Measurements from ENCODE around the gene MUC4. TPM values are rescaled to one million over a fixed set of nuclear protein-coding genes. Genes with fewer than 3 reads are reported as not detected.

The MUC4 gene
- total and polyA plus RNA-seq, 10 of the 15 experiments (the other 5 are each of a cell fraction or from before 2014, with no cell fraction given), result 0.02 to 0.46 (median 0.27) TPM; not detected in 4

GRCh38 chr3:195761567-195762248, 50.0 kb downstream of the MUC4 start (continued):
- TF ChIP-seq NR2C1 (IDR thresholded peaks at IDR 0.05) (no peak), MLLT1 (IDR thresholded peaks at IDR 0.05) (no peak), FOS (IDR thresholded peaks at IDR 0.05; ENCODE audit: borderline replicate concordance, extremely low read depth, insufficient read length) (no peak), NFXL1 (IDR thresholded peaks at IDR 0.05; ENCODE audit: borderline replicate concordance) (no peak)

GRCh38 chr3:195761123-195761566, 50.6 kb downstream of the MUC4 start:
- in situ Hi-C loops (cut with MboI) (no loop called here), intact Hi-C loops (cut with micrococcal nuclease; ENCODE audit: unreplicated experiment) (no loop called here)
- ChIA-PET RAD21 (ENCODE audit: unreplicated experiment) (no interaction called here), CTCF (no interaction called here), POLR2A (no interaction called here), SMC1A (ENCODE audit: uncharacterized antibody, unreplicated experiment) (no interaction called here)
- no peaks in the 10 kb centered on the region for H3K79me2 ChIP-seq (ENCODE audit: control insufficient read depth, insufficient read depth, low read length)
- H4K20me1 ChIP-seq (ENCODE audit: control insufficient read depth, insufficient read depth), result no peaks in the 10 kb centered on the region
- no peak overlapping the region for H3K27ac ChIP-seq (ENCODE audit: control insufficient read depth, insufficient read depth)
- DNase-seq (ENCODE audit: low read depth, low spot score) (no peak), ATAC-seq (no peak), FAIRE-seq (no peak)
- H3K27me3 ChIP-seq (replicated peaks in 1 of 2; ENCODE audit: control insufficient read depth in 2 of 2, insufficient read depth in 2 of 2, low read length in 1 of 2), result no peaks in the 10 kb centered on the region; a peak in 2 of 4 replicates
- BruUV-seq (replicated peaks), result no TSS peak
- no peaks in the 10 kb centered on the region for H3K9me3 ChIP-seq (replicated peaks; ENCODE audit: control insufficient read depth, insufficient read depth, low read length)
- H3K4me2 ChIP-seq (ENCODE audit: control insufficient read depth, insufficient read depth), result no peak overlapping the region
- no peaks in the 10 kb centered on the region for H3K4me1 ChIP-seq (ENCODE audit: control insufficient read depth, insufficient read depth, low read length)
- no peak overlapping the region for H3K9ac ChIP-seq (ENCODE audit: control insufficient read depth, insufficient read depth, low read length)
- H2AFZ ChIP-seq (ENCODE audit: control insufficient read depth, low read depth, low read length), result no peak overlapping the region
- 49% methylated on average over 10 of the region's 10 CpGs for WGBS (ENCODE audit: insufficient coverage, insufficient replicate concordance, low lambda C conversion rate, missing lambda C conversion rate)
- no peak for TF ChIP-seq ZBTB4 (CRISPR knock-in tag; IDR thresholded peaks at IDR 0.05)
- no peak for TF ChIP-seq ESRRA (IDR thresholded peaks at IDR 0.05; ENCODE audit: low read length)
- TF ChIP-seq IKZF1 (conservative IDR thresholded peaks at IDR 0.05), result no peak
- TF ChIP-seq SIN3A (IDR thresholded peaks at IDR 0.05; ENCODE audit: low read depth, low read length), result no peak
- no peak for TF ChIP-seq POU2F2 (IDR thresholded peaks at IDR 0.05; ENCODE audit: borderline replicate concordance, low read depth, low read length)
- TF ChIP-seq MAX (IDR thresholded peaks at IDR 0.05; ENCODE audit: low read depth, low read length), result no peak
- TF ChIP-seq FOS (IDR thresholded peaks at IDR 0.05; ENCODE audit: borderline replicate concordance, extremely low read depth, insufficient read length), result no peak
- TF ChIP-seq NFIC (IDR thresholded peaks at IDR 0.05; ENCODE audit: low read depth, low read length), result no peak
- TF ChIP-seq TAF1 (IDR thresholded peaks at IDR 0.05; ENCODE audit: borderline replicate concordance, low read depth, low read length), result no peak
- TF ChIP-seq SIX5 (IDR thresholded peaks at IDR 0.05; ENCODE audit: low read depth, low read length, severe bottlenecking), result no peak
- TF ChIP-seq MTA2 (IDR thresholded peaks at IDR 0.05; ENCODE audit: low read depth), result no peak
- no peak for TF ChIP-seq NR2F1 (conservative IDR thresholded peaks at IDR 0.05)
- TF ChIP-seq HCFC1 (IDR thresholded peaks at IDR 0.05; ENCODE audit: low read length), result no peak
- TF ChIP-seq ETV6 (conservative IDR thresholded peaks at IDR 0.05 in 1 of 2, IDR thresholded peaks at IDR 0.05 in 1 of 2; ENCODE audit: borderline replicate concordance in 1 of 2, low read depth in 1 of 2), result no peak
- TF ChIP-seq IKZF2 (IDR thresholded peaks at IDR 0.05), result no peak
- TF ChIP-seq GABPA (IDR thresholded peaks at IDR 0.05; ENCODE audit: low read depth), result no peak
- TF ChIP-seq ZSCAN29 (IDR thresholded peaks at IDR 0.05), result no peak
- no peak overlapping the region for H3K4me3 ChIP-seq
- H3K36me3 ChIP-seq (ENCODE audit: control insufficient read depth in 2 of 2, insufficient read depth in 2 of 2, low read length in 1 of 2), result no peaks in the 10 kb centered on the region

All from GM12878 (cell line).